ENCODE measurements around the gene NFIC.

GRCh38 chr19:3478409-3479176 is 112.2 kb downstream of the NFIC start:
- TF ChIP-seq POLR2AphosphoS5 (IDR thresholded peaks at IDR 0.05; ENCODE audit: low read depth, low read length): no peak
- TF ChIP-seq POLR2A (IDR thresholded peaks at IDR 0.05; ENCODE audit: low read depth, low read length): no peak
- TF ChIP-seq TAF1 (IDR thresholded peaks at IDR 0.05; ENCODE audit: low read depth, low read length): no peak
- no peak for TF ChIP-seq SPI1 (IDR thresholded peaks at IDR 0.05; ENCODE audit: low read depth, low read length)
- TF ChIP-seq PAX5 (IDR thresholded peaks at IDR 0.05; ENCODE audit: insufficient read depth, low read length, severe bottlenecking): no peak

Measured in GM12891 (cell line).